ENCODE measurements around the gene GNG13. TPM values are rescaled to one million over a fixed set of nuclear protein-coding genes. Genes with fewer than 3 reads are reported as not detected.

GNG13 gene
- total RNA-seq, 2 experiments from 2014 or later = not detected

DNA sequence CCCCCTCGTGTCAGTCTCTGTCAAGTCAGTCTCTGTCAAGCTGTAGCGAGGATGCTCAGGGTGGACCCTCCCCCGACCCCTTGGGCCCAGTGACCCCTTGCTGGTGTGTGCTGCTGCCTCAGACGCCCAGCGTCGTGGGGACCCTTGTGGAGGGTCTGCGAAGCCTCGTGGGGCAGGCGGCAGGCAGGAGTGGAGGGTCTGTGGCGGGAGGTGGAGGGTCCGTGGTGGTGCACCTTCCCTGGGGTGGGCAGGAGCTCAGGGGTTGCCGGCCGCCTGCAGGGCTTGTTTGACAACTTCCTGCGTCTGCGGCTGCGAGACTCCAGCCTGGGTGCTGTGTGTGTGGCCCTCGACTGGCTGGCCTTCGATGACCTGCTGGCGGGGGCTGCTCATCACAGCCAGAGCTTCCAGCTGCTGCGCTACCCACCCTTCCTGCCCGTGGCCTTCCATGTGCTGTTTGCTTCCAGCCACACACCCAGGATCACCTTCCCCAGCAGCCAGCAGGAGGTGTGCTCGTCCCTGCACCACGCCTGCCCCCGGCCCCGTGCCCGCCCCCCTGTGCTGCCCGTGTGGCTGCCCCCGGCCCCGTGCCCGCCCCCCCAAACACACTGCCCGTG is 5.6 kb downstream of the GNG13 start:
- no peaks in the 10 kb centered on the region for H3K27me3 Mint-ChIP-seq
- intact Hi-C loops (cut with micrococcal nuclease) = no loop called here
- no peak for TF ChIP-seq CTCF (IDR thresholded peaks at IDR 0.05)
- peaks cover 7% of the 10 kb centered on the region for H3K4me1 Mint-ChIP-seq (ENCODE audit: low read depth)
- no peaks in the 10 kb centered on the region for H3K9me3 Mint-ChIP-seq
- no peak overlapping the region for H3K27ac Mint-ChIP-seq
- H3K36me3 Mint-ChIP-seq (ENCODE audit: low read depth) = peaks cover 32% of the 10 kb centered on the region
- no peak overlapping the region for H3K4me3 Mint-ChIP-seq
- DNase-seq (no peak), ATAC-seq (no peak)
- CTCF ChIA-PET = no interaction called here
- POLR2A ChIA-PET = interaction anchor here (1.5 kb wide), 1 partner anchor 119 kb away, joined by 4 read pairs; the partner anchor contains the start of gene RHBDL1

DNA sequence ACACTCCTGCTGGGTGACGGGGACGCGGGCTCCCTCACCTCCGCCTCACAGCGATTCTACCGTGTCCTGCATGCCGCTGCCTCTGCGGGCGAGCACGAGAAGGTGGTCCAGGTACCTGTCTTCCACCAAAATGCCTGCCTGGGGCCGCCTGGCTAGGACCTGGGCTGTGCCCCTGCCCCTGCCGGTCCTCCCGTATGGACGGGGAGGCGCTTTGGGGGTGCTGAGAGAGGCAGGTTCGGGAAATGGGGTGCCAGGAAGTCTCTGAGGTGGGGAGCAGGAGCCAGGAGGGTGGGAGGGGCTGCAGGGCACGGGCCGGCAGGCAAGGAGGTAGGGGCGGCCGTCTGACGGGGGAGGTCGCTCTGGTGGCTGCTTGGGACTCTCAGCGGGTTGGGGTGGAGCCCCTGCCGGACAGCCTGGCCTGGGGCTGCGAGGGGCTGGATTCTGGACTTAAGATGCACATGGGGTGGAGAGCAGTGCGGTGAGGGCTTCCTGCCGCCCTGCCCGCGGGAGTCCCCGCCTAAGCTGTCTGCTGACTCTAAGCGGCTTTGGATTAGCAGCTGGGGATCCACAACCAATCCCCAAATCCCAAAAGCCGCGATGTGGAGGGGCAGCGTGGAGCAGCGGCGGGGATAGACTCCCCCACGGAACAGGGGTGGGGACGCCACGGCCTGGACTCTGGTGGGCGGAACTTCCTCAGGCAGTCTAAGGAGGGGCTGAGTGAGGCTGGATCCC is 6.3 kb downstream of the GNG13 start:
- DNase-seq = no peak
- H3K27ac Mint-ChIP-seq = no peak overlapping the region
- H3K36me3 Mint-ChIP-seq (ENCODE audit: low read depth) = peaks cover 32% of the 10 kb centered on the region
- no peak overlapping the region for H3K4me3 Mint-ChIP-seq
- intact Hi-C loops (cut with micrococcal nuclease) = no loop called here
- POLR2A ChIA-PET = no interaction called here
- CTCF ChIA-PET = no interaction called here
- no peaks in the 10 kb centered on the region for H3K27me3 Mint-ChIP-seq
- H3K9me3 Mint-ChIP-seq = no peaks in the 10 kb centered on the region
- no peak for TF ChIP-seq CTCF (IDR thresholded peaks at IDR 0.05)
- peaks cover 9% of the 10 kb centered on the region for H3K4me1 Mint-ChIP-seq (ENCODE audit: low read depth)
- ATAC-seq = no peak

DNA sequence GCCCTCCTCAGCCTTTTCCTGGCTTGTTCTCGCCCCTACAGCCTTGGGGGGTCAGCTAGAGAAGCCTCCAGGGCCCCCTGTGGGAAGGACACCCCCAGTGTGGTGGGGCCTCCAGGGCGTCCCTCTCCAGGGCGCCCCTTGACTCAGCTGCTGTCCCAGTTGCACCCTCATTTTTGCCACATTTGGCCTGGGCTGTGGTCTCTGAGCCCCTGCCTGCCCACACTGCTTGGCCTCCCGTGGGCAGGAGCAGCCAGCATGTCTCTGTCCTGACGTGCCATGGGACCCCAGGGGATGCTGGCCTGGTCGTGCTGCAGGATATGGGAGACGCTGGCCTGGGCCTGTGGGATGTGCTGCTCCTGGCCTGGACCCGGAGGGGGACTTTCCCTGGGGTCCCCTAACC is 7.1 kb downstream of the GNG13 start:
- intact Hi-C loops (cut with micrococcal nuclease) = no loop called here
- DNase-seq (no peak), ATAC-seq (no peak)
- no peak overlapping the region for H3K27ac Mint-ChIP-seq
- H3K27me3 Mint-ChIP-seq = no peaks in the 10 kb centered on the region
- peaks cover 29% of the 10 kb centered on the region for H3K36me3 Mint-ChIP-seq (ENCODE audit: low read depth)
- no peaks in the 10 kb centered on the region for H3K9me3 Mint-ChIP-seq
- TF ChIP-seq CTCF (IDR thresholded peaks at IDR 0.05) = no peak
- CTCF ChIA-PET = no interaction called here
- POLR2A ChIA-PET = no interaction called here
- H3K4me3 Mint-ChIP-seq = no peak overlapping the region
- peaks cover 9% of the 10 kb centered on the region for H3K4me1 Mint-ChIP-seq (ENCODE audit: low read depth)

- Mint-ChIP-seq H3K4me1 (ENCODE audit: low read depth) (peaks cover 9% of the 10 kb centered on the region), H3K9me3 (no peaks in the 10 kb centered on the region), H3K27me3 (no peaks in the 10 kb centered on the region), H3K4me3 (no peak overlapping the region), H3K27ac (no peak overlapping the region), H3K36me3 (ENCODE audit: low read depth) (peaks cover 21% of the 10 kb centered on the region)
- TF ChIP-seq CTCF (IDR thresholded peaks at IDR 0.05) = no peak
- ChIA-PET POLR2A (no interaction called here), CTCF (no interaction called here)
- intact Hi-C loops (cut with micrococcal nuclease) = no loop called here
- ATAC-seq (no peak), DNase-seq (no peak)
Measured at GRCh38 chr16:792221-792995, 8.1 kb downstream of the GNG13 start.

DNA sequence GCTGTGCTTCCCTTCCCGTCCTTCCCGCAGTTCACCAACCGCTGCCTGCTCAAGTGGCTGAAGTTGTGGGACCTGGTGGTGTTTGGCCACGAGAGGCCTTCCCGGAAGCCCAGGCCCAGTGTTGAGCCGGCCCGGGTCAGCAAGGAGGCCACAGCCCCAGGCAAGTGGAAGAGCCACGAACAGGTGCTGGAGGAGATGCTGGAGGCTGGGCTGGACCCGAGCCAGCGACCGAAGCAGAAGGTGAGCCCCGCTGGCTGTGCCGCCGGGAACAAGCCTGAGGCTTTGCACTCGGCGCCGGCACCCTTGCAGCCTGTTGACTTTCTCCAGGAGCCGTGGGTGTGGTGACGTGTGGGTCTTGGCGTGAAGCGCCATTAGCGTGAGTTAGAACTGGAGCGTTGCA is 9.4 kb downstream of the GNG13 start:
- H3K27me3 Mint-ChIP-seq = no peaks in the 10 kb centered on the region
- no peaks in the 10 kb centered on the region for H3K9me3 Mint-ChIP-seq
- DNase-seq (no peak), ATAC-seq (no peak)
- peaks cover 11% of the 10 kb centered on the region for H3K4me1 Mint-ChIP-seq (ENCODE audit: low read depth)
- no peak overlapping the region for H3K4me3 Mint-ChIP-seq
- no peak overlapping the region for H3K27ac Mint-ChIP-seq
- POLR2A ChIA-PET = no interaction called here
- peaks cover 19% of the 10 kb centered on the region for H3K36me3 Mint-ChIP-seq (ENCODE audit: low read depth)
- CTCF ChIA-PET = no interaction called here
- intact Hi-C loops (cut with micrococcal nuclease) = no loop called here
- no peak for TF ChIP-seq CTCF (IDR thresholded peaks at IDR 0.05)
